MV-4-11 (cell line): ENCODE measurements around the gene CPLX1.
"Not testable (repeated sequence)": the region's sequence is repeated elsewhere in the genome, so short reads cannot be mapped to it uniquely, and the experiment has no call there.

Source experiments
- DNase-seq: peaks from one replicate; lab custom pipeline; 2025; lab: John Stamatoyannopoulos, UW

CPLX1 gene

DNA sequence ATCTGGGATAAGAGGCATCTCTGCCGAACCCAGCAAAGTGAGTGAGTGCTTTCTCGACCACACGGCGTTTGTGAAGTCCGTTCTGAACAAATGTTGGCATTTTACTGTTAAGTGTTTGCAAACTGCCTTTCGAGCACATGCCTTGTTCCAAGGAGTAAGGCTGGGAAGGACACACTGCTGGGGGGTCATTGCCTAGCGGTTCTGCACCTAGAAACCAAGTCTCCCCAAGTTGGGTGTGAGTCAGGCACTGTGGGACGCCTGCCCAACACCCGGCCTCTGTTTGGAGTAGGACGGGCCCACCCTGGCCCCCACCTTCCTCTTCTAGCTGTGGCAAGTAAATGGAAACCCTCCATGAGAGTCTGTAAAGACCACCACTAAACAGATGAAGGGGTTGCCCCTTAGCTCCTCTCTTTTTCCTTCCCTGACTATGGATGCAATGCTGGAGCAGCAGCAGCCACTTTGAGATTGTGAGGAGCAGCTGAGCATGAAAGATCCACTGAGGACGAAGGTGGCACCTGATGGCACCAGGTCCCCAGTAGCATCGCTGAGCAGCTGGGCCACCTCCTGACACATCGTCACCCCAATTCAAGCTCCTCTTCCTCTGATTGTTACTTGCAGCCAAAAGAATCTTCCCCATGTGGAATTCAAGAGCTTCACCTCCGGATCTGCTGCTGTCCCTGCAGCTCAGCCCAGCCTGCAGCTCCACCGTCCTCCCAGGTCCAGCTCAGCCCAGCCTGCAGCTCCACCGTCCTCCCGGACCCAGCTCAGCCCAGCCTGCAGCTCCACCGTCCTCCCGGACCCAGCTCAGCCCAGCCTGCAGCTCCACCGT lies 6.3 kb downstream of the CPLX1 start:
- DNase-seq = no peak

DNA sequence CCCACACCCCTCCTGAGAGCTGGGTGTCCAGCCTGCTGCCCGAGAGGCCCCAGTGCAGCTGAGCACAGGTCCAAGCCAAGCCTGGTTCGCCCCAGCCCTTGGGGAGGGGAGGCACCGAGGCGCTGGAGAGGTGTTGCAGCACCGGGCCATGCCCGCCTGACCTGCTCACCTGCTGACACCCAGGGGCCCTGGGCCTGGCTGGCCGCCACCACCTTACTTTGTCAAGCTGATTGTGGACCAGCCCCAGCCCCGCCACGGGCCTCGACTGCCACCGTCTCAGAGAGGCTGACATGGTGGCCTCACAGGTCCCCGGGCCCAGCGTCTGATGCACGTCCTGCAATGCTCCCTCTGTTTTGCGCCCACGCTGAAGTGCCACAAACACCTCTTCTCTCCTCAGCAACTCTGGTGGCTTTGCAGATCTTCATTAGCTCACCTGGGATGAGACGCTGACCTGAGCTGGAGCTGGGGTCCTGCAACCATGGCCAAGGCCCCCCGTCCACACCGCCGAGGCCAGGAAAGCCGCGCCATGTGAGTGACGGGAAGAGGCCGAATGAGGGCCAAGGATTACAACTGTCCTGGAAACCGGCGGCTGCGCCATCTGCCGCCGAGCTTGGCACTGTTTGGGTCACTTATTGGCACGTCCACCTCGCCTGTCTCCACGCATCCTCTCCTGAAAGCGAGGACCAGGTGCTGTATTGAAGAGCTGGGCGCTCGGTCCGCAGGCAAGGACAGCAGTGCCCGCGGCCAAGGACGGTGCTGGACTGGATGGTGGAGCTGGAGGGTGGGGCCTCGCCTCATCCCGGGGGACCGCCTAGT lies 7.6 kb downstream of the CPLX1 start:
- DNase-seq = no peak

DNA sequence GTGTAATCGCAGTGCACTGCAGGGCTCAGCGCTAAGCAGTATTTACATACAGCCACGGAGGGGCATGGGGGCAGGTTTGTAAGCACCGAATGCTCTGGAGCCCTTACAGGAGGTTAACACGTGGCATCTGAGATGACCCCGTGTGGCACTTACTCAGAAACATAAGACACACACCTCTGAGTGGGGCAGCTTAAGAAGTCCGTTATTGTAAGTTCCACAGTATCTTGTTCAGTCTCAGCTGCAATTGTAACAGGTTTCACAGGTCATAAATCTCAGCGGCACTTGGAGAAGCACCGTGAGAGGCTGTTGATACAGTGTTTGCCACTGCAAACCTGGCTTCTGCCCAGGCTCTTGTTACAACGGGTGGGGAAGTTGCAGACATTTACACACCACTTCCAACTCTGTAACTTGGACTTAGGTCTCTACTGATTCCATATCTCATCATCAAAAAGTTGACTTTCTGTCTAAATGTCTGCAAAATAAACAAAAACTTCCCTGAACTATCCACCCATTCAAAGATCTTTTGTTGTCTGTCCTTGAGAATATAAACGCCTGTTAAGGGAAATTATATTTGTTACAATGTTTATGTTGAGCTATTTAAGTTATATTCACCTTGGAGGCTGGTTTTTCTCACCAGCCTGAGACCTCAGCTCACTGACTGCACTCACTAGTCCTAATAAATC lies 10.3 kb downstream of the CPLX1 start:
- DNase-seq = no peak

DNA sequence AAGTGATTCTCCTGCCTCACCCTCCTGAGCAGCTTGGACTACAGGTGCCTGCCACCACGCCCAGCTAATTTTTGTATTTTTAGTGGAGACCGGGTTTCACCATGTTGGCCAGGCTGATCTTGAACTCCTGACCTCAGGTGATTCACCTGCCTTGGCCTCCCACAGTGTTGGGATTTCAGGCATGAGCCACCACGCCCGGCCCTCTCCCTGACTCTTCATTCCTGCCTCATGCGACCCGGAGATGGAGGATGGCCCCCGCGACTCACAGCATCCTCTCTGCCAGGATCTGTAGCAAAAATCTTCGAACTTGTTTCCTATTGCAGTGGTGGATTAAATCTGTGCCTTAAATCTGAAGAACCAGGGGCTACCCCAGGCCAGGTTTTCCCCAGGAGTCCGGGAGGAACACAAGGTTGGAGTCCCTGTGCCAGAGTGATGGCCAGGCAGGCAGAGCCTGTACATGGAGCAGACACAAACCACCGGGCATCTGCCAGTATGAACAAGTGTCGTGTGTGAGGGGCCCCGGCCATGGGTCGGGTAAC lies 11.5 kb downstream of the CPLX1 start:
- no peak for DNase-seq

DNA sequence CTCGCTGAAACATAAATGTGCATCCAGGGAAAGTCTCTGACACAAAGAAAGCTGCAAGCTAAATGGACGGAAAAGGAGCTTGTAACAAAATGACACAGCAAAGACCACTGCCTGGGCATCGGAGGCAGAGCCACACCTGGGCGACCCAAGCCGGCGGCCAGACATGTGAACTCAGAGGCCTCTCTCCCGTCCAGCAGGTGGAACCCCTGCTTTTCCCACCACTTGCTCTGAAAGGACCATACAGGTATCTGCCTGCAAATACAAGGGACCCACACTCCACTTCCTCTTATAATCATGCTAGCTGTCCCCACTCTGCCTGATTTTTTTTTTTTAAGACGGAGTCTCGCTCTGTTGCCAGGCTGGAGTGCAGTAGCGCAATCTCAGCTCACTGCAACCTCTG lies 12.0 kb downstream of the CPLX1 start:
- no peak for DNase-seq

DNA sequence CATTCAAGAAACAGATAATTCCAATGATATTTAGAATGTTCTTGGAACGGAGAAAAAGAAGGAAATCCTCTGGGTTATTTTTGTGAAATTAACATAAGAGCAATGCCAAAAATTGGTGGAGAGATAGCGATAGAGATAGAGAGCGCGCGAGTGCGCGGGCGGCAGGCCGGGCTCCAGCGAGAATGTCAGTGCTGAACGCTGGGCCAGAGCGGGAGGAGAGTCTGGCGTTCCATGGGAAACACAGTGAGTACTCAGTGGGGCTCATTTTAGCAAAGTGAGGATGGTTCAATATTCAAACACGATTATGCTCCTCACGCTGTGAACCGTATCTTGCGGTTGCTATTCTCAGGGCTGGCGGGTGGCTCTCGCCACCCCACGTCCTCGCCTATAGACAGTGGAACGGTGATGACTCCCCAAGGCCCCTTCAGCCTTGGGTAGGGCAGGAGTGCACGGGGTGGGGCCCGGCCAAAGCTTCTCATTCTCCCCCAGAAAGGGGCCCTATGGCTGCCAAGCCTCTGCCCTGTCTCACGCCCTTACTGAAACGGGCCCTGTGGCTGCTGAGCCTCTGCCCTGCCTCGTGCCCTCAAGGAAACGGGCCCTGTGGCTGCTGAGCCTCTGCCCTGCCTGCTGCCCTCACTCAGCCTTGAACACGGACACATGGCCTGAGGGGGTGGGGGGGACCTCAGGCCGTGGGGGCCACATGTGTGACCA lies 16.9 kb downstream of the CPLX1 start:
- DNase-seq = no peak

DNA sequence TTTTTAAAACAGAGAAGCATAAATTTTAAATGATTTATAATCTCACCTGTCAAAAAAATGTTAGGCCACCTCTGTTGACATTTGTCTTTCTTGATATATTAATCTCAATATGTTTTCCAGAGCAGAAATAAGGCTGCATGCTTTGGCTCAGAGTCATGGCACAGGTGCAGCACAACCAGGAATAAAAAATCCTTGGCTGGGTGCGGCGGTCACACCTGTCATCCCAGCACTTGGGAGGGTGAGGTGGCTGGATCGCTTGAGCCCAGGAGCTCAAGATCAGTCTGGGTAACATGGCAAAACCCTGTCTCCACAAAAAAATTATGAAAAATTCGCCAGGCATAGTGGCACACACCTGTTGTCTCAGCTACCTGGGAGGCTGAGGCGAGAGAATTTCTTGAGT lies 18.1 kb downstream of the CPLX1 start:
- no peak for DNase-seq

DNA sequence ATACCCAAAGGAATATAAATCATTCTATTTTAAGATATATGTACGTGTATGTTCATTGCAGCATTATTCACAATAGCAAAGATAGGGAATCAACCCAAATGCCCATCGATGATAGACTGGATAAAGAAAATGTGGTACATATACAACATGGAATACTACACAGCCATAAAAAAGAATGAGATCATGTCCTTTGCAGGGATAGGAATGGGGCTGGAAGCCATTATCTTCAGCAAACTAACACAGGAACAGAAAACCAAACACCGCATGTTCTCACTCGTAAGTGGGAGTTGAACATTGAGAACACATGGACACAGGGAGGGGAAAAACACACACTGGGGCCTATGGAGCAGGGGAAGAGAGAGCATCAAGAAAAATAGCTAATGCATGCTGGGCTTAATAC lies 18.9 kb downstream of the CPLX1 start:
- DNase-seq = not testable (repeated sequence)

DNA sequence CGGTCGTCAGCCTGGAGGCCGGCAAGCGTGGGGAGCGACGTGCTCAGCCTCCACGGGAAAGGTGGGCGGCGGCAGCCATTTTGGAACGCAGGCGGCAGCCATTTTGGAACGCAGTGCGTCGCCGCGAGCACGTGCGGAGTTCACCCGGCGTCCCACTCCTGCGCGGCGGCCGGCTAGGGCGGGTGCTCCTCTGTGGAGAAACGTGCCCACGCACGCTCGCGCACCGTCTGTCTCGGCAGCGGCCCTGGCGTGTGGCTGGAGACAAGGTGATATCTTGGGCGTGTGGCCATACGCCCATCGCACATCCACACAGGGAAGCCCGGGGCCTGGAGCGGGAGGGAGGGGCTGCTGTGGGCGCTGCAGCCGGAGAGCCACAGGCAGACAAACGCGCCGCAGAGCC lies 21.1 kb downstream of the CPLX1 start:
- DNase-seq = no peak

DNA sequence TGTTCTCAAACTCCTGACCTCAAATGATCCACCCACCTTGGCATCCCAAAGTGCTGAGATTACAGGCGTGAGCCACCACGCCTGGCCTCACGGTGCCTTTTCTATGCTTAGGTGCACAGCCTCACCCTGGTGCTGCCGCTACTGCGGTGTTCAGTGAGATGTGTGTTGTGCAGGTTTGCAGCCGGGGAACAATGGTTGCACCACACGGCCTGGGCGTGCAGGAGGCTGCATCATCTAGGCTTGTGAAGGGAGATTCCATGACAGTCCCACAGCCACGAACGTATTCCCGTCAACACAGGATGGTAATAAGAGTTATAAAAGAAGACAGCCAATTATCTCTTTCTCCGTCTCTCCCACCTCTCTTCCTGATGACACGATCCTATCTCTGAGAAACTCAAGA lies 22.0 kb downstream of the CPLX1 start:
- DNase-seq = no peak

DNA sequence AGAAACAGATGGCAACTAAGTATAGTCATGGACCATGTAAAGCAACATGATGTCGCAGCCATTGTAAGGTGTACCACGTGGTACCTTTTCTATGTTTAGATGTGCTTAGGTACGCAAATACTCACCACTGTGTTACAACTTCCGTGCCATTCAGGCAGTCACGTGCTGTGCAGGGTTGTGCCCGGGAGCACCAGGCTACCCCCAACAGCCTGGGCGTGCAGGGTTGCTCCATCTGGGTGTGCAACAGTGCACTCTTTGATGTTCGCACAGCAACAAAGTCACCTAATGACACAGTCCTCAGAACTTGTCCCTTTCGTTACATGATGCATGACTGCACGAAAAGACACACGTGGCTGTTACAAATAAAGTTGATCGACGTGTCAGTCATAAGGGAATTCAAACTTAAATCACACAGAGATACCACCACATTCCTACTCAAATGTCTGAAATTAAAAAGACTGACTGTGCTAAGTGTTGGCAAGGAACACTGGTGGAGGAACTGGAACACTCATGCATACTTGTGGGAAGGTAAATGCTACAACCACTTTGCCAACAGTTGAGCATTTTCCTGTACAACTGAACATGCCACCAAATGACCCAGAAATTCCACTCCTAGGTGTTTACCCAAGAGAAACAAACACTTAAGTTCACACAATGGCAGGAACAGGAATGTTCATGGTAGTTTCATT lies 24.3 kb downstream of the CPLX1 start:
- DNase-seq = no peak

DNA sequence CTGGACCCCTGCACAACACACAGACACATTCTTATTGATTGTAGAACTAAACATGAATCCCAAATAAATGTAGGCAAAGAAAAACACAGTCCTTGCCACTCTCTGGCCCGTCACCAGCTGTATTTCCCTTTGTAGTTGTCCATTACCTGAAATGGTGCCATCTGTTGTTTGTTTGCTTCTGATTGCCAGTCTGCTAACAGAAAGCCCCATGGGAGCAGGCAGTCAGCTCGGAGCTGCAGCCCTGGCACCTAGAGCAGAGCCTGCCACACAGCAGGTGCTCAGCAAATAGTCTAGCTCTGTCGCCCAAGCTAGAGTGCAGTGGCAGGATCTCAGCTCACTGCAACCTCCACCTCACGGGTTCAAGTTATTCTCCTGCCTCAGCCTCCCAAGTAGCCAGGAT lies 28.9 kb downstream of the CPLX1 start:
- no peak for DNase-seq

DNA sequence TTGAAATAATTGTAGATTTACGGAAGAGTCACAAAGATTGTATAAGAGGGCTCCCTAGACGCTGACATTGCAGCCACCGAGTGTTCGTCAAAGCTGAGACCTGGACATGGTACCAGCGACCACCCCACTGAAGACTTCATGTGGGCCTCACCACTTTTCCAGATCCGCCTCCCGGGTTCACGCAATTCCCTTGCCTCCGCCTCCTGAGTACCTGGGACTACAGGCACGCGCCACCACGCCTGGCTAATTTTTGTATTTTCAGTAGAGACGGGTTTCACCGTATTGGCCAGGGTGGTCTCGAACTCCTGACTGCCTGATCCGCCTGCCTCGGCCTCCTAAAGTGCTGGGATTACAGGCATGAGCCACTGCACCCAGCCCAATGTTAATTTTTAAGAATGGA lies 29.7 kb downstream of the CPLX1 start:
- no peak for DNase-seq

DNA sequence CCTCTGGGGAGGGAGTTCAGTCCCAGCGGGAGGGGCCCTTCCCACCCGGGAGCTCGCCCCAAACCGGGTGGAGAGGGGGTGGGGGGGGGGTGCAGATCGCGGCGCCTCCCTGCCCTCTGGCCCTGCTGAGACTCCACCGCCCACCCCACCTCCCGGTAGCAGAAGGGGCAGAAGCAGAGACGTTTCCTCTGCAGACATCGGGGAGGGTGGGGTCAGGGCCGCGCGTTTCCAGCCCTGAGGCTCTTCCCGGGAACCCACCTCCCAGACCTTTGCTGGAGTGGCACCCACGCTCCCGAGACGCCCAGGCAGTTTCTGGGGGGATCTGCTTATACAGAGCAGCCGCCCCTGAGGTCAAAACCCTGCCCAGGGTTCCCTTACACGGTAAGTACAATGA lies 30.2 kb downstream of the CPLX1 start:
- DNase-seq = no peak

DNA sequence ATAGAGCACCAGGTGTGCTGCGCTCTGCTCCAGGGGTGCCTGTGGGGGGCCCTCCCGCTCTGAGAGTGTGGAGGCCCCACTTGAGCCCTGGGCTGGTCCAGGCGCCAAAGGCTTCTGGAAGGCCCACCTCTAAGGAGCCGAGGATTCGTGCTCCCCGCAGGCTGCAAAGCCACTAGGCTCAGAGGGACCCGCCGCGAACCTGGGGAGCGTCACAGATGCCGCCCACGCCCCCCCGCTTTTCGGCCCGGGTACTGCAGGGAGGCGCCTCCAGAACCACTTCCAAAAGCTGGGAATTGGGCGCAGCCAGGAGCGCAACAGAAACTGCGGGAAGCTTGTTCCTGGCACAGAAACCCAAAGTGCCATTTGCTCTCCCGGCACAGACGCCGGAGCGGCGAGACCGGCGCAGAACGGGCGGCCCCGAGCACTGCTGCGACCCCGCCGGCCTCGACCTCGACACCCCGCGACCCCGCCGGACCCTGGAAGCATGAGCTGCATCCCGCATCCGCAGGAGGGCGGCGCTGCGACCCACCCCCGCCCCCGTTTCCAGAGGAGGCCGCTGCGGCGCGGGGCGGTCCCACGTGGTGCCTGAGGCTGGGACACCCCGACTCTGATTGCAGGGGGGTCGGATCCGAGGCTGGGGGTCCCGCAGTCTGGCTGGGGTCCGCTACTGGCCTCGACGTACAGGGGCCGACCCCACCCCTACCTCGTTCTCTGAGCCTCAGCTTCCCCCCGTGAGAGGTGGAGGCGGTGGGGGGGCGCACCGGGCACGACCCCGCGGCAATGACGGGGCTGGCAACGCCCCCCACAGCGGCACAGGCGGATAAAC lies 30.8 kb downstream of the CPLX1 start:
- DNase-seq = no peak

DNA sequence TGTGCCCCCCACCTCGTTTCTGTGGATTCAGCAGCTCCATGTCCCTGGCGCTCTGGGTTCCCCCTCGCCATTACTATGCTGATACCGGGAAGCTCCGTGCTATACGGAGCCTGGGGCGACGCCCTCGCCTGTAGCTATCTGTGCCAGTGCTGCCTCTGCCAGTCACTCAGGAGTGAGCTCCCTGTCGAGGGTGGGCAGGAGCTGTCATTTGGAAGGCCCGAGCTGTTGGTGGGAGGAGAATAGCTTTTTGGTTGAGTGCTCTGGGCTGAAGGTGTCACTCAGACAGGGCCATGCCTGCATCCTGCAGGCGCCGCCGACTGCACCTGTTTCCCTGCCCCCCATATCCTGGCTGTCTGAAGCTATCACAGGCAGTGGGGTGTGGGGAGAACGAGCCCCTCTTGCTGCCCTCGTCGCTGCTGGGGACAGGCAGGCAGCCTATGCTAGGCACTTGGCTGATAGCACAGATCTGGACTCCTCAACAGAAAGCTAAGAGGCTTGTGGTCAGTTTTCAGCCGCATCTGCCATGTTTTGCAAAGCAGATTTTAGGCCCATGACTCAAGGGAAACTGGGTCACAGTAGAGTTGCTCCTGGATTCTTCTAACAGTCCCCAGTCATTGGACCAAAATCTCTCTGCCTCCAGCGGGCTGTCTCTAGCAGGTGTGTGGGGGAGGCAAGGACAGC lies 31.8 kb downstream of the CPLX1 start:
- DNase-seq = no peak

DNA sequence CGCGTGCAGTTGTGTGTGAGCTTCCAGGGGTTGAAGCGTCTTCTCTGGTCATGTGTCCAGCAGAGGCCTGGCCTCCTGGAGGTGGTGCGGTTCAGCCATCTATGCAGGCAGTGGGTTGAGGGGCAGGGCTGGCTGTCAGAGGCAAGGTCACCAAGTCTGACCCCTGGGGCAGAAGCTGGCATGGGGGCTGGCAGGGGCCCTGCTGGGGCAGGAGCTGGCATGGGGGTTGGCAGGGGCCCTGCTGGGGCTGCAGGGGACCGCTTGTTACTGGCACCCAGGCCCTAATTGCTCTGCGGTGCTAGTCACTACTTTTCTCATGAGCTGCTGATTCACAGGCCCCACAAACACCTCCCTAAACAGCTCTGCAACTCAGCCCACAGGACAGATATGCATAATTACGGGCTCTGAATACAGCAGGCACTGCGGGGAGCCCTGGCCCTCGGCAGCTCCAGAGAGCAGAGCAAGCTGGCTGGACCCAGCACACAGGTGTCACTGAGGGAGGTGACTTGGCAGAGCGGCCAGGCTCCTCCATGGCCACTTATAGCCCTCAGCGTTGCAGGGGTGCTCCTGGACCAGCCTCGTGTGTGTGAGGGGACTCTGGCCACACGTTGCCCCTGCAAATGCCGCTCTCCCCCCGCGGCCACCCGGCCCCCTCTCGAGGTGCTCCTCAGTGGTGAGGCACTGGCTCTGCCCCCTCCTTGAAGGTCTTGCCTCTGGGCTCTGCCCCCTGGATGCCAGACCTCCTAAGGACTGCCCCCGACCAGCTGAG lies 32.7 kb downstream of the CPLX1 start:
- DNase-seq = no peak

DNA sequence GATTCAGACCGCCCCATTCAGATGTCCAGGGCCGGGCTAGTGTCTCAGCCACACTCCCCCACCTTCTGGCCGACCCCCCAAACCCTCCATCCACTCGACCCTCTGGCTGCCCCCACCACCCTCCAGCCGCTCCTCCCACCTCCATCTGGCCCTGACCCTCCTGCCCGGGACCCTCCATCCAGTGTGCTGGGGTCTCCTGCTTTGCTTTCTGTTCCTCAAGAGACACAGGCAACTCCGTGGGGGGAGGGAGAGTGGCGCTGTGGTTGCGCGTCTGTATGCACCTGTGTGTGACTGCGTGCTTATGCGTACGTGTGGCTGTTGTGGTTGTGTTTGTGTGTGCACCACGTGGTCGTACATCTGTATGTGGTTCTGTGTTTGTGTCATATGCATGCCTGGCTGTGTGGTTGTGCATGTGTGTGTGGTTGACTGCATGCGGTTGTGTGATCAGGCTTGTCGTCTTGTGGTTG lies 33.3 kb downstream of the CPLX1 start:
- no peak for DNase-seq
